WTC11 (cell line): ENCODE results near the gene LAP3. TPM values are rescaled to one million over a fixed set of nuclear protein-coding genes. Genes with fewer than 3 reads are reported as not detected.
A peak's percentile ranks its signal among the peaks of the same experiment; 100 is the strongest.

Source experiments
- ARID4B ChIP-seq: sonication (generic); formaldehyde crosslinking; IDR thresholded peaks from 2 replicates; pipeline ENCODE4 v1.8.0; 2023; ENCODE audit warnings: missing genetic modification reagents, mild to moderate bottlenecking, borderline replicate concordance
- ATF1 ChIP-seq: sonication (generic); formaldehyde crosslinking; IDR thresholded peaks from 2 replicates; pipeline ENCODE4 v1.8.1; 2023; ENCODE audit warnings: mild to moderate bottlenecking, moderate library complexity, missing genetic modification reagents
- CREM ChIP-seq: sonication (generic); formaldehyde crosslinking; IDR thresholded peaks from 2 replicates; pipeline ENCODE4 v1.8.1; 2022; ENCODE audit warnings: mild to moderate bottlenecking, missing genetic modification reagents, moderate library complexity
- E2F1 ChIP-seq: sonication (generic); formaldehyde crosslinking; IDR thresholded peaks from 2 replicates; pipeline ENCODE4 v1.8.0; 2022; ENCODE audit warnings: mild to moderate bottlenecking, missing genetic modification reagents
- EMX1 ChIP-seq: fragments of 250-450 bp; sonication (Bioruptor Pico); IDR thresholded peaks from 2 replicates; pipeline ENCODE4 v1.8.0; 2021; ENCODE audit warnings: mild to moderate bottlenecking
- FOXP1 ChIP-seq: sonication (generic); formaldehyde crosslinking; IDR thresholded peaks from 2 replicates; pipeline ENCODE4 v1.8.0; 2022; ENCODE audit warnings: missing genetic modification reagents, mild to moderate bottlenecking, moderate library complexity, borderline replicate concordance
- FOXP4 ChIP-seq: sonication (generic); formaldehyde crosslinking; IDR thresholded peaks from 2 replicates; pipeline ENCODE4 v1.8.0; 2022; ENCODE audit warnings: mild to moderate bottlenecking, missing genetic modification reagents
- IRF1 ChIP-seq: sonication (generic); formaldehyde crosslinking; IDR thresholded peaks from 2 replicates; pipeline ENCODE4 v1.8.0; 2023; ENCODE audit warnings: missing genetic modification reagents
- KAT7 ChIP-seq: sonication (generic); formaldehyde crosslinking; IDR thresholded peaks from 2 replicates; pipeline ENCODE4 v1.8.1; 2023; ENCODE audit warnings: missing genetic modification reagents, mild to moderate bottlenecking, borderline replicate concordance
- MAX ChIP-seq: sonication (generic); formaldehyde crosslinking; IDR thresholded peaks from 2 replicates; pipeline ENCODE4 v1.8.0; 2022; ENCODE audit warnings: mild to moderate bottlenecking, missing genetic modification reagents
- MLX ChIP-seq: sonication (generic); formaldehyde crosslinking; IDR thresholded peaks from 2 replicates; pipeline ENCODE4 v1.8.1; 2023; ENCODE audit warnings: mild to moderate bottlenecking, missing genetic modification reagents, moderate library complexity
- MYBL2 ChIP-seq: sonication (generic); formaldehyde crosslinking; IDR thresholded peaks from 2 replicates; pipeline ENCODE4 v1.8.1; 2023; ENCODE audit warnings: mild to moderate bottlenecking, moderate library complexity, missing genetic modification reagents
- NFE2L1 ChIP-seq: sonication (generic); formaldehyde crosslinking; IDR thresholded peaks from 2 replicates; pipeline ENCODE4 v1.8.1; 2023; ENCODE audit warnings: missing genetic modification reagents
- NR2C2 ChIP-seq: sonication (generic); formaldehyde crosslinking; IDR thresholded peaks from 2 replicates; pipeline ENCODE4 v1.8.0; 2022; ENCODE audit warnings: mild to moderate bottlenecking, missing genetic modification reagents
- SMAD4 ChIP-seq: sonication (generic); formaldehyde crosslinking; IDR thresholded peaks from 2 replicates; pipeline ENCODE4 v1.8.0; 2022; ENCODE audit warnings: mild to moderate bottlenecking, missing genetic modification reagents
- SP1 ChIP-seq: sonication (generic); formaldehyde crosslinking; conservative IDR thresholded peaks from 2 replicates; pipeline ENCODE4 v1.8.1; 2022; ENCODE audit warnings: missing genetic modification reagents
- STAT6 ChIP-seq: sonication (generic); formaldehyde crosslinking; conservative IDR thresholded peaks from 2 replicates; pipeline ENCODE4 v1.8.1; 2023; ENCODE audit warnings: mild to moderate bottlenecking, low read depth, missing genetic modification reagents, moderate library complexity
- TCF7 ChIP-seq: sonication (generic); formaldehyde crosslinking; IDR thresholded peaks from 2 replicates; pipeline ENCODE4 v1.8.0; 2022; ENCODE audit warnings: mild to moderate bottlenecking, low read depth, missing genetic modification reagents, moderate library complexity
- TEAD1 ChIP-seq: sonication (generic); formaldehyde crosslinking; IDR thresholded peaks from 2 replicates; pipeline ENCODE4 v1.8.0; 2022; ENCODE audit warnings: mild to moderate bottlenecking, missing genetic modification reagents
- TP53 ChIP-seq: sonication (generic); formaldehyde crosslinking; IDR thresholded peaks from 2 replicates; pipeline ENCODE4 v1.8.1; 2023; ENCODE audit warnings: mild to moderate bottlenecking, missing genetic modification reagents
- USF1 ChIP-seq: sonication (generic); formaldehyde crosslinking; IDR thresholded peaks from 2 replicates; pipeline ENCODE4 v1.8.0; 2022; ENCODE audit warnings: mild to moderate bottlenecking, missing genetic modification reagents
- ZNF232 ChIP-seq: sonication (generic); formaldehyde crosslinking; IDR thresholded peaks from 2 replicates; pipeline ENCODE4 v1.8.0; 2022; ENCODE audit warnings: mild to moderate bottlenecking, missing genetic modification reagents
- total RNA-seq: library from RNA; stranded (reverse); gene quantifications from 3 replicates; pipeline ENCODE4 v1.2.3, GENCODE V29; 2021

Gene LAP3
- total RNA-seq, 1 experiment from 2014 or later: 52.7 TPM

GRCh38 chr4:17576932-17577664 is at the start of gene LAP3 (continued):
- TF ChIP-seq NFE2L1 (CRISPR knock-in tag) (peak; percentile 96), FOXP1 (peak; percentile 96), TP53 (CRISPR knock-in tag) (peak; percentile 95), FOXP4 (CRISPR knock-in tag) (peak; percentile 98), E2F1 (CRISPR knock-in tag) (peak; percentile 89), ARID4B (CRISPR knock-in tag) (peak; percentile 97), CREM (peak; percentile 80; the same call in 1 of the 2 replicates), IRF1 (CRISPR knock-in tag) (peak; percentile 93), SP1 (peak; percentile 100), TCF7 (CRISPR knock-in tag) (peak; percentile 90; the same call in 1 of the 2 replicates), MYBL2 (peak; percentile 97), NR2C2 (CRISPR knock-in tag) (no peak; the same call in 1 of the 2 replicates), TEAD1 (CRISPR knock-in tag) (peak; percentile 91), MLX (CRISPR knock-in tag) (no peak), STAT6 (CRISPR knock-in tag) (peak; percentile 86; the same call in 1 of the 2 replicates), MAX (CRISPR knock-in tag) (peak; percentile 98), KAT7 (CRISPR knock-in tag) (peak; percentile 83; the same call in 1 of the 2 replicates), EMX1 (CRISPR knock-in tag) (no peak), SMAD4 (CRISPR knock-in tag) (no peak; the same call in 1 of the 2 replicates), USF1 (CRISPR knock-in tag) (peak; percentile 83), ZNF232 (CRISPR knock-in tag) (peak; percentile 98), ATF1 (CRISPR knock-in tag) (no peak)
